NCI-H1417 (cell line): ENCODE results near the gene CCR4.
A peak's percentile ranks its signal among the peaks of the same experiment; 100 is the strongest.
"Not testable (repeated sequence)": the region's sequence is repeated elsewhere in the genome, so short reads cannot be mapped to it uniquely, and the experiment has no call there.

Experiments used
- DNase-seq, 3 experiments: peaks; one replicate each; lab custom pipeline; 2025; lab: John Stamatoyannopoulos, UW

Gene CCR4

GRCh38 chr3:32951410-32951811 lies at the start of gene CCR4:
TSS of gene CCR4 (plus strand) at chr3:32951644. CDS start at chr3:32953423, 1,779 bp downstream.
- DNase-seq: no peak

- DNase-seq: not testable (repeated sequence)
Measured at GRCh38 chr3:32902887-32903371, 48.5 kb upstream of the CCR4 start.

DNA sequence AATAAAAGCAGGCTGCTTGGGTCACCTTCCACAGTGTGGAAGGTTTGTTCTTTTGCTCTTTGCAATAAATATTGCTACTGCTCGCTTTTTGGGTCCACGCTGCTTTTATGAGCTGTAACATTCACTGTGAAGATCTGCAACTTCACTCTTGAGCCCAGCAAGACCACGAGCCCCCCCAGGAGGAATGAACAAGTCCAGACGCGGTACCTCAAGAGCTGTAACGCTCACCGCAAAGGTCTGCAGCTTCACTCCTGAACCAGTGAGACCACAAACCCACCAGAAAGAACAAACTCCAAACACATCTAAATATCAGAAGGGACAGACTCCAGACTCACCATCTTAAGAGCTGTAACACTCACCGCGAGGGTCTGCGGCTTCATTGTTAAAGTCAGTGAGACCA lies 47.5 kb upstream of the CCR4 start:
- DNase-seq: no peak

DNA sequence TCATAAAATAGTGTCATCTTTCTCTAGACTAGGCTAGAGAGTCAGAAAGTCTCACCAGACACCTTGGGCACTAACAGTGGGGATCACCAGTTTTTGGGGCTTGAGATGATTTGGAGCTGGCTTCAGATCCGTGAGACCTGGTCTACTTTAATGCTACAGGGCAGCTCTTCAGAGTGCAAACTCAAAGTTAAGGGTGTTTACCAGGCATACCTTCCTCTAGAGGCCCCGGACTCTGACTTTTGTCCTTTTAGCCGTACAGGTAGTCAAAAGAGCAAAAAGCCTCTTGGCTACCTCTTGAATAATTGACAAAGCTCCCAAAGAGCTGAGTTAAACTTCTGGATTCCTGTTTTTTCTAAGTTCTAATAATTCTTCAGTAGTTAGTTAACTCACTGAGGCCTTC lies 41.4 kb upstream of the CCR4 start:
- no peak for DNase-seq

- no peak for DNase-seq
Measured at GRCh38 chr3:32910954-32911353, 40.5 kb upstream of the CCR4 start.

DNA sequence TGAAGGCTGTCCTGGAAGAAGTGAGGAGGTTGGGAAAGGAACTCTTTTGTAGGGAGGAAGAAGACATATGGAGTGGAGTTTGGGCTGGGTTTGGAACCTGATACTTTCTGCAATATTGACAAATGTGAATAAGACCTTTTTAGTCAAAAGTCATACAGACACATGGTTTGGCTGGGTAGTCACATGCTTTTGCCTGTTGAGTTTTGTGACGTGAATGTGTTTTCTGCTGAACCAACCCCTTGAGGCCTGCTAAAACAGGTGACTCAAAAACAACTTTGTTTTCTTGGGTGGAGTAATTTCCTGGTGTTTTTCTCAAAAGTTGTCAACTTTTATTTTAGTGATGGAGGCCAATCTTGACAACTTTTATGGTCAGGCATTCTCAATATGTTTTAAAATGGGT lies 39.4 kb upstream of the CCR4 start:
- DNase-seq: no peak

- DNase-seq: no peak
Measured at GRCh38 chr3:32913790-32914446, 37.5 kb upstream of the CCR4 start.

DNA sequence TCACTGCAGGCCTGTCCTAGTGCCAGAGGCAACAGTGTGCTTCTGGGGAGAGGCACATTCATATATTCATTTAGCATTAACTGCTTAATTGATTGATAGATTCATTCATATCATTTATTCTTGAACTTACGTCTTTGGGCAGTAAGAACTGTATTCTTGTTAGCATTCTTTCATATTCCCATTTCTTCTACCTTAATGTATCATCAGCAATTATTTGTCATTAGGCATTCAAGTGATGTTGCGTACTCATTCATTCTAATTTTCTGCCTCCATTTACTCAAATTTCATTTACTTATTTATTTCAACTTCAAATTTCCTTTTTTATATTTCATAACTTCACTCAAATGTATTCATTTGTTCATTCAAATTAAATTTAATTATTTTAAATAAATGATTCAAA lies 31.5 kb upstream of the CCR4 start:
- DNase-seq: no peak

DNA sequence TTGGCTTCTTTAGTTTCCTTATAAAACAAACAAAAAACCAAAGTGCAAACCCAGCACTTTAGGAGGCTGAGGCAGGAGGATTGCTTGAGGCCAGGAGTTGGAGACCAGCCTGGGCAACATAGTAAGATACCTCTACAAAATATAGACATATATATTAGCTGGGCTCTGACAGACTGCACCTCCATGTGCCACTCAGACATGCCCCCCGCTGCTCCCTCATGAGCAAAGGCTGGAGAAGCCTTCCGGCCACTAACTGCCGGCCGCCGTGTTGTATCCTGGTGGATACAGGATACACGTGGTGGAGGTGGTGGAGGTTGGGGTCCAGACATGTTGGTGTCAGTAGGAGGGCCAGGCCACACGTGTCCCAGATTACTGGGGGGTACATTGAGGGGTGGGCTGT lies 29.4 kb upstream of the CCR4 start:
- DNase-seq: no peak

DNA sequence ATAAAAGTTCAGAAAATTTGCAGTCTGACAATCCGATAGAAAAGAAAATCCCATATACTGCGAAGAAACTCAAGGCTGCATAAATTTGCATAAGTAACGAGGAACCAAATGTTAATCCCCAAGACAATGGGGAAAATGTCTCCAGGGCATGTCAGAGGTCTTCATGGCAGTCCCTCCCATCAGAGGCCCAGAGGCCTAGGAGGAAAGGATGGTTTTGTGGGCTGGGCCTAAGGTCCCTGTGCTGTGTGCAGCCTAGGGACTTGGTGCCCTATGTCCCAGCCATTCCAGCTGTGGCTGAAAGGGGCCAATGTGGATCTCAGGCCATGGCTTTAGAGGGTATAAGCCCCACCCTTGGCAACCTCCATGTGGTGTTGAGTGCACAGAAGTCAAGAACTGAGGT lies 21.3 kb upstream of the CCR4 start:
- no peak for DNase-seq

DNA sequence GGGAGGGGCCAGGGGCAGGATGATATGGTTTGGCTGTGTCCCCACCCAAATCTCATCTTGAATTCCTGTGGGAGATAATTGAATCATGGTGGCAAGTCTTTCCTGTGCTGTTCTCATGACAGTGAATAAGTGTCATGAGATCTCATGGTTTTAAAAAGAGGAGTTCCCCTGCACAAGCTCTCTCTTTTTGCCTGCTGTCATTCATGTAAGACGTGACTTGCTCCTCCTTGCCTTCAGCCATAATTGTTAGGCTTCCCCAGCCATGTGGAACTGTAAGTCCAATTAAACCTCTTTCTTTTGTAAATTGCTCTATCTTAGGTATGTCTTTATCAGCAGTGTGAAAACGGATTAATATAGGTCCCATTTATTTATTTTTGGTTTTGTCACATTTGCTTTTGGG lies 20.2 kb upstream of the CCR4 start:
- not testable (repeated sequence) for DNase-seq

GRCh38 chr3:32934150-32934742 lies 17.2 kb upstream of the CCR4 start:
- DNase-seq: peak in 2 of 3 experiments; percentile 0 to 35

DNA sequence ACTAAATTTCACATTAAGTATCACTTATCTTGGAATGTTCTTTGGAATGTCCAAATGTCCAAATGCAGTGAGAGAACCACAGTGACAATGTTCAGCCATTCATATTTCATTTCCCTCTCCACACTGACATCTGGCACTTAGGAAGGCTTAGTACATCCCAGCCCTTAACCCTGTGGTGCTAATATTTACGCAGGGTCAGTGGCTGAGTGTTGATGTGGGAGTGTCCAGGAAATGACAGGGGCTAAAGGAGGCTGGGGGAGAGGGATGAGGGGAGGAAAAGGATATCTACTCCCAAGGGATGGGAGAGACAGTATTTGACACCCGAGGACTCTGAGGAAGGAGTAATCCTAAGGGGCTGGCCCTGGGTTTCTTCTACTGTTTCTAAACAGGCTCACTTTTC lies 14.1 kb upstream of the CCR4 start:
- DNase-seq: peak in 1 of 3 experiments; percentile 43

GRCh38 chr3:32939531-32940284 lies 11.7 kb upstream of the CCR4 start:
- DNase-seq: not testable (repeated sequence)

DNA sequence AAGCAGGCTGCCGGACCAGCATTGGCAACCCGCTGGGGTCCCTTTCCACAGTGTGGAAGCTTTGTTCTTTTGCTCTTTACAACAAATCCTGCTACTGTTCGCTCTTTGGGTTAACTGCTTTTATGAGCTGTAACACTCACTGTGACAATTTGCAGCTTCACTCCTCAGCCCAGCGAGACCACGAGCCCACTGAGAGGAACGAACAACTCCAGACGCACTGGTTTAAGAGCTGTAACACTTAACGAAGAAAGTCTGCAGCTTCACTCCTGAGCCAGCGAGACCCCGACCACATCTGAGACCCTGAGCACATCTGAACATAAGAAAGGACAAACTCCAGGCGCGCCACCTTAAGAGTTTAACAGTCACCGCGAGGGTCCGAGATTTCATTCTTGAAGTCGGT lies 10.7 kb upstream of the CCR4 start:
- no peak for DNase-seq

DNA sequence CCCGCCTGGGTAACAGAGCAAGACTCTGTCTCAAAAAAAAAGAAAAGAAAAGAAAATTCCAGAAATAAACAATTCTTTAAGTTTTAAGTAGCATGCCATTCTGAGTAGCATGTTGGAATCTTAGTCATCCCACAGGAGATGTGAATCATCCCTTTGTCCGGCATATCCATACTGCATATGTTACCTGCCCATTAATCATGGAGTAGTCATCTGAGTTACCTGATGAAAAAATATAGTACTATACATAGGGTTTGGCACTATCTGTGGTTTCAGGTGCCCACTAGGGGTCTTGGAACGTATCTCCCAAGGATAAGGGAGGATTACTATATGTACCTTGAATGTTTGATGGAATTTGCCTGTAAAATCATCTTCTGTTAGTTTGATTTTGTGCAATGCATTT lies 6.3 kb upstream of the CCR4 start:
- DNase-seq: no peak

DNA sequence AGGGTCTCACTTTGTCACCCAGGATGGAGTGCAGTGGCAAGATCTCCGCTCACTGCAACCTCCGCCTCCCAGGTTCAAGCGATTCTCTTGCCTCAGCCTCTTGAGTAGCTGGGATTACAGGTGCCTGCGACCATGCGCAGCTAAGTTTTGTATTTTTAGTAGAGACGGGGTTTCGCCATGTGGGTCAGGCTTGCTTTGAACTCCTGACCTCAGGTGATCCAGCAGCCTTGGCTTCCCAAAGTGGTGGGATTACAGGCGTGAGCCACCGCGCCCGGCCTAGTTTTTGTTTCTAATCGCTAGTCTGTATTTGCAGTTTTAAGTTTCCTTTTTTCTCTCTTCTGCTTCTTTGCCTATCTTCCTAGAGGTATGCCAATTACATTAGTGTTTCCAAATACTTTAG lies 5.8 kb upstream of the CCR4 start:
- DNase-seq: not testable (repeated sequence)

DNA sequence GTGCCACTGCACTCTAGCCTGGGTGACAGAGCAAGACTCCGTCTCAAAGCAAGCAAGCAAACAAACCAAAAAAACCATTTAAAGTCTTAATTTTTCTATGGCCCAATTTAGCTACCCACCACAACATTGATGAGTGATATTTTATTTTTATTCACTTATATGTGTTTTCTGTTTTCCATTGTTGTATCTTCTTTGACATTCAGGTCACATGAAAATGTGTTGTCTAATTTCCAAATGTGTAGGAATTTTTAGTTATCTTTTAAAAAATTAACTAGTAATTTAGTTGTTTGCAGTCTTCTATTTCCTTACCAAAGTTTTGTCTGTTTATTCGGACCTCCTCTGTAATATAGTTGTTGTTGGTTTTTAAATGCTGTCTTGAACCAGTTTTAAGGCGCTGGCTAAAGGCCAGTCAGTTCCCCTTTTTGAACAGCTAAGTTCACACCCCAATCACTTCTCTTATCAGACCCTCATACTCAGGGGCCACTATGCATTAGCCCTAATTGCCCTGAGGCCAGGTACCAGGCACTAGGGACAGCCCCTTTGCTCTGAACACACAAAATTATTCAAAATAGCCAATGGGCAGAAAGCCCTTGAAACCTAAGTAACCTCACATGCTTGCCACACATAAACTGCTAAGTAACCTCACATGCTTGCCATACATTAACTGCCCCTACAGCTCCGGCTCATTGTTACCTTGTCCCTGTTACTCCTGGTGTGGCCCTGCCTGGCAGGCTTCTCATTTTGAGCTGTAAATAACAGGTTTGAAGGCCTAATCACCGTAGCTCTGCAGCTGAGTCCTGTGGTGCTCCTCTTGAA lies 4.3 kb upstream of the CCR4 start:
- no peak for DNase-seq

DNA sequence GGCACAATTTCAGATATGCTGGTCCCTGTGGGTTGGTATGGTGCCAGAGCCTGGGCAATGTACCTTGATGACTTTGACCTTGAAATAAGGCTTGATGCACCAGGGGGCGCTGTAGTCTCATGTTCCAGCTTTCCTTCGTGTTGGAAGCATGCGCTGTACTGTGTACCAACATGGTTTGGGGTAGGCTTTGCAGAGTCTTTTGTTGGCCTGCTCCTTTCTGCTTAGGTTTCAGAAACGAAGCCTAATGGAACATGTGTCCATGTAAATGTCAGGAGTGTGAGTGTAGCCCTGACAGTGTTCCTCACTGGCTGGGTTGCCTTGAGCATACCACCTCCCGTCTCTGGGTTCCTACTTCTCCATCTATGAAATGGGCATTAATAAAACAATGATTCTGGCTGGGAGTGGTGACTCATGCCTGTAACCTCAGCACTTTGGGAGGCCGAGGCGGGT lies 3.6 kb upstream of the CCR4 start:
- peak; percentile 75 to 90 (median 83) for DNase-seq

DNA sequence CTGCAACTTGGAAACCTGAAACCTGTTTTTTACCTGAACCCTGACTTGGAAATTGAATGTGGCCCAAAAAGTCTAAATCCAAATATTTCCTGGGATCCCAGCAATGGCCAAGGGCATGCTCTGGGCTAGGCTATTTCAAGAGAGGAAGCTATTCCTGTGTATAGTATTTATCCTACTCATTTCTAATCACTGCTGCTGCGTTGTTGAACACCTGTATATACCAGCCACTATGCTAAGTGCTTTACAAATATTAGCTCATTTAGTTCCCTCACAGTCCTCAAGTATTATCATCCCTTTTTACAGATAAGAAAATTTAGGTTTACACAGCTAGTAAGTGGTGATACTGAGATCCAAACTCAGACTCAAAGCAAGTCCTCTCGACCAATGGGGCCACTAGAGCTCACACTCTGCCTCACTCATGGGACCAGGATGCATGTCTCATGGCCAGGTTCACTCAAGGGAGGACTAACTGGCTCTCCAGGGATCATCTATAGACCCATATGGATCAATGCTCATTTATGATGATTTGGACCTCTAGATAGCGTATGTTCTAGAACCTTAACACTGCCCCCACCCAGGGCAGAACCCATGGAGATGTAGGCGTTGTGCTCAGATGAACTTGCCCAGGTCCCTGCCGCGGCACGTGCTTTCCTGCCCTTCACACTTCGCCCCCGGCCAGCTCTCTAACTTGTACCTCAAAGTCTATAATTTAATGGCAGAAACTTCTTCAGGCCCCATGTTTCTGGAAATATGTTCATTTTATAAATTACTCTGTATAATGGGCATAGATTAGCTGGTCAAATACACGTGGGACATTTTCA lies 2.6 kb upstream of the CCR4 start:
- DNase-seq: no peak

DNA sequence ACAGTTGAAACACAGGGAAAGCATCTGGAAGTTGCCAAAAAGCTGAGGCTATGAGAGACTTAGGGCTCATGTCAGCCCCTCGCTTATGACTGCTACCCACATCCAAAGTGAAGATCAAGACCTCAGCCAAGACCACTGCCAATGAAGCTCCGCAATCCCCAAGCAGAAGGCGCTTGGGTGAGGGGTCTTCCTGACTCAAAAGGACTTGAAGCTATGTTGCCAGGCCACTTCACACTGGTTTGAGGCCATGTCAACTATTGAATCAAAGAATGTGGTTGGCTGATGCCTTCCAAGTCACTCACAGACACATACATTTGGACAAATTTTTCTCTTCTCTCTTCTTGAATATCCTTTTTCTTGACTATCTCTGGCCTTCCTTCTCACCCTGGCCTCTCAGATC lies 928 bp upstream of the CCR4 start:
- no peak for DNase-seq
